ENCODE results near the gene SERPINA9.
"Not testable (repeated sequence)": the region's sequence is repeated elsewhere in the genome, so short reads cannot be mapped to it uniquely, and the experiment has no call there.

SERPINA9 gene

GRCh38 chr14:94421316-94421715, 54.7 kb downstream of the SERPINA9 start:
- no peak for DNase-seq

DNA sequence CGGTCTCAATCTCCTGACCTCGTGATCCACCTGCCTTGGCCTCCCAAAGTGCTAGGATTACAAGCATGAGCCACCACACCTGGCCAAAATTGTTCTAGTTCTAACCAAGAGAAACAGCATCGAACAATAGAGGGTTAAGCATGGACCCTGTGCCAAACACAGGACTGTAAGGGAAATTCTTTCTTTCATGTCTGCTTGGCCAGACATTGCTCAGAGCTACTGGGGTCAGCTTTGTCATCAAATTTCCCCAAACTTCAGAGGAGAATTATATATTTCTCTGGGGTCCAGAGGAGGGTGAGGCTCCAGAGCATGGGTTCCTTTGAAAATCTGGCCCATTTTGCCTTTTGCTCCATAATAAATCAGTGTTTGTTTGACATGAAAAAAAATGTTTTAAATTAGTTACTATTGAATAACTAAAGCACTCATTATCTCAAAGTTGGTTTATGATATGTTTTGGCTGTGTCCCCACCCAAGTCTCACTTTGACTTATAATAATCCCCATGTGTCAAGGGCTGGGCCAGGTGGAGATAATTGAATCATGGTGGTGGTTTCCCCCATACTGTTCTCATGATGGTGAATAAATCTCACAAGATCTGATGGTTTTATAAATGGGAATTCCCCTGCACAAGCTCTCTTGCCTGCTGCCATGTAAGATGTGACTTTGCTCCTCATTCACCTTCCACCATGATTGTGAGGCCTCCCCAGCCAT, 58.3 kb downstream of the SERPINA9 start:
- not testable (repeated sequence) for DNase-seq

Measured in NCI-H510A (cell line).